Left cardiac atrium (tissue), 4 donors: ENCODE measurements around the gene CRIM1. TPM values are rescaled to one million over a fixed set of nuclear protein-coding genes. Genes with fewer than 3 reads are reported as not detected.

Experiments
- ATAC-seq, 2 donors: fragments of 200-7000 bp; cut with Tn5 transposase; one replicate each; pipeline ENCODE4 v1.9.1; 2020; ENCODE audit warnings: mild to moderate bottlenecking in 2 of 2, moderate library complexity in 2 of 2
- DNase-seq: peaks from one replicate; pipeline ENCODE4 v3.0.0-alpha.2; 2020
- intact Hi-C, 2 donors: fragments of 100-400 bp; cut with DNase I; formaldehyde crosslinking; loops; one replicate each; pipeline versions ENCODE4 v1.14.1 to v1.15.1; 2022 to 2023
- total RNA-seq, 2 donors: library from RNA; stranded (reverse); fragmentation: NEBNext Ultra II Directional; extraction: Animal tissue kit (Norgen Biotek cat#: 25700); gene quantifications; one replicate each; pipeline ENCODE4 v1.2.1, GENCODE V29; 2021
- donor health status: DM: no; HTN: yes; CAD: no.
- donor health status: DM: no; HTN: yes; CAD: no; lungs with severe emphysema.
- donor health status: DM: yes; HTN: yes; CAD: no.
- donor health status: Dilated cardiomyopathy.

CRIM1 gene
- total RNA-seq, 2 donors from 2014 or later = 29.6 to 101 TPM

DNA sequence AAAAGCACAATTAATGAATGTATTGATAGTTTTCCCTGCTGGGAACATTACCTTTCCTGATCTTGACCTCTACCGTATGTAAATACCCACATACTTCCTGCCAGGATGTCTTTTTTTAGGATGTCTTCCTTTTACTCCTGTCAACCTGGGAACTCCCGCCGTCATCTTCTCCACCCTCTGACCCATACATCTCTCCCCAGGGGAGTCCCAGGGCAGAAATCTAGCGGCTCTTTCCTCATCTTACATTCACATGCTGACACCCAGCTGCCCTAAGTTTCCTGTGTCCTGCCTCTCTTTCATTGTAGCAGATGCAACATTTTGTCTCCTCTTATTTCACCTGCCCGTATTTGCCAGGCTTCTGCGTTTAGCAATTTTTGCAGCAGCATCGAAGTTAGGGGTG is 107.8 kb downstream of the CRIM1 start:
- intact Hi-C loops = no loop called here
- DNase-seq = no peak
- no peak for ATAC-seq

DNA sequence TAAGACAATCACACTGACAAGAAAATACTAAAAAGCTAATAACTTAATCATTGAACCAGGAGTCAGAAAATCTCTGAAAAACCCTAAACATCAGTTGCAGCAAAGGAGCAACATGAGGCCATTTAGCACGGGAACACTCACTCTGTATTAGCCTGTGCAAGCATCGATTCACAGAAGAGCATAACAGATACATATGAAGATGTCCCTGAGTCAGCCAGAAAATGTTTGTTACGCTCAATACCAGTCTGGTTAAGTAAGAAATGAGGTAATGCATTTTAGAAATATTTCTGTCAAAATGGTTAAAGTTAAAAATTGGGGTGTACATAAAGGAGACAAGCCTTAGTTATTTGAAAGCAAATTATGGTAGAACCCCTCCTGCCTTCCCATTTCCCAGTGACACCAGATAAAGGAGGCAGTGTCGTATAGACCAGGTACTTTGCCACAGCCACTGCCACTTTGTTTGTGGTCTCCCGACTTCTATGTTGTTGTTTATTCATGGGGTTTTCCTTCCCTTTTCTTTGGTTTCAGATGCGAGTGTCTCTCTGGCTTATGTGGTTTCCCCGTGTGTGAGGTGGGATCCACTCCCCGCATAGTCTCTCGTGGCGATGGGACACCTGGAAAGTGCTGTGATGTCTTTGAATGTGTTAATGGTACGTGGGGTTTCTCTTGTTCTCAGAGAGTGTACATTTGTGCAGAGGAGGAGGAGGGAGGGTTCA is 108.6 kb downstream of the CRIM1 start:
- intact Hi-C loops = no loop called here
- ATAC-seq = no peak
- DNase-seq = no peak

DNA sequence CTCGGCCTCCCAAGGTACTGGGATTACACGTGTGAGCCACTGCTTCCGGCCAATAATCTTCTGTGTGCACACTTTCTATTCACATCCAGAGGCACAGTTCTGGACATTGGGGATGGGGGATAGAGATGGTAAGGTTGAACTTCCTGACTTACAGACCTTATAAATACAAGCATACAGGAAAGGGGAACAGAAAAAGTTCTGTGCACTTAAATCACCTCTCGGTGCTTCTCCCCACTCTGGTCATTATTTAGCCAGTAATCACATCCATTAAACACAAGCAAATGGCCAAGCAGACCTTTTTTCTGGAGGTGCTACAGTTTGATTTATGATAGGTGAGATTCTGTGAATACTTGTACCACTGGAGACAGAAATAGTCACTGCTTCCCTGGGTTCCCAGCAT is 110.6 kb downstream of the CRIM1 start:
- DNase-seq (no peak), ATAC-seq (no peak)
- intact Hi-C loops = no loop called here

DNA sequence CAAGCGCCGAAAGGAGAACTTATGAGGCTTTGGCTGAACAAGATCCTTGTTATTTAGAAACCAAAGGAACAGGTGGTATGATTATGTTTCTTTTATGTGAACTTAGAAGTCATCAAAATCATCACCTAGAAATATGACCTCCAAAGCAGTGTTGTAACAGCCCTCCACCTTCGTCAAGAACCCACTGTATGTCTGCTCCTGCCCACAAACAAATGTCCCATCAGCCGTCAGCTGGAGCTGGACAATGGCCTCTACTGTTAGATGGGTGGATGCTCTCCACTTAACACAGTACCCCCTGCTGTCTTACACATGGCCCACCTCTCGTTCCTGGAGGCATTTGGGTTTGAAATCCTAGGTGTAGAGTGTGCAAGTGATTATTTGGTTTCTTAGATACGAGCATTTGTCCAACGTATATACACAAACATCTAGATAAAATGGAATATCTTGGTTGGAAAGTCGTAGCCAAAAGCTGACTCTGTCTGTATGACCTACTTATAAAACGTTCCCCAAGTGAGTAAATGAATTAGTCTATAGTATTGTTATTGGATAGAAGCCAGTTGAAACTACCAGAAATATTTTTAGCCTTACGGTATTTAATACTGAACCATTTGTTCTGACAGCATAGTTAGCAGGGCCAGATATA is 113.0 kb downstream of the CRIM1 start:
- no peak for DNase-seq
- ATAC-seq = peak in 1 of 2 donors; percentile 44
- intact Hi-C loops = no loop called here

DNA sequence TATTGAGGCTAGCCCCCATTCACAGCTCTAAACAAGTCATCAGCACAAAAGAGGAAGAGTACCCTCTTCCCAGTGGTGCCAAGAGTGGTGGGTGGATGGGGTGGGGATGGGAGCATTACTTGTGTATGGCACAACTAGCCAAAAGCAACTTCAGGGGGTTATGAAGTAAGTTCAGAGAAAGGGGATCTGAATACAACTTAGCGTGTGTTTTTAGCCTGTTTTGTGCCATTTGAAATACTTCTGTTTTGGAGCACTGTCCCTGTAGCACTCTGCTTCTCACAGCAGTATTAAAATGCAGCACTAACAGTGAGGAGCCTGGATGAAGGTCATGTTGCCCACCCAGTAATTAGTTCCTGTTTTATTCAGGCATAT is 113.5 kb downstream of the CRIM1 start:
- intact Hi-C loops = no loop called here
- no peak for ATAC-seq

DNA sequence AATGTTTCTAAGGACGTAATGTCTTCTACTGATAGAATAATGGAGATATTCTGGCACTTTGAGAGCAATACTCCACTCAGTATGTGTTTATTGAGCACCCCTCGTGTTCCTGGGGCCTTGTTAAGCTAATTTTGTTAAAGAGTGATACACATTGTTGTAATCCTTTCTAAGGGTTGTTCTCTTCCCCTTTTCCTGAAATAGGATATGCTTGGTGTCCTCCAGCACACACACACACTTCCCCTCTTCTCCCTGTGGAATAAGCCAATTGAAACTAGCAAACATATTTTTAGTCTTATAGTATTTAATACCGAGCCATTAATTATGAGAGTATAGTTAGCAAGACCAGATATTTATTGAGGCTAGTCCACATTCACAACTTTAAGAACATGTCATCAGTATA is 114.1 kb downstream of the CRIM1 start:
- intact Hi-C loops = no loop called here
- DNase-seq = no peak
- ATAC-seq = no peak

More for the DNA sequence above, 113.5 kb downstream of the CRIM1 start:
- DNase-seq = no peak

DNA sequence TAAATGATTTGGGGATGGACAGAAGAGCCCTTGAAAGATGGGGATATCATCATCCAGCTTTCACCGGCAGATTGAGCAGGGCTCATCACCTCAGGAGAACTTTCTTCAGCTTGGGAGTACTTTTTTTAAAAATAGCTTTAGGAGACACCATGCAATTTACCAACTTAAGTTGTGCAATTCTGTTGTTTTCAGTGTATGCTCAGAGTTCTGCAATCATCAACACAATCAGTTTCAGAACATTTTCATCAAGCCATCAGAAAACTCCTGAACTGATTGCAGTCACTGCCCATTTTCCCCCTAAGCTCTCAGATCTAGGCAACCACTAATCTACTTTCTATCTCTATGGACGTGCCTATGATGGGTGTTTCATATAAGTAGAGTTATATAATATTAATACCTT is 117.7 kb downstream of the CRIM1 start:
- intact Hi-C loops = no loop called here
- DNase-seq (no peak), ATAC-seq (no peak)

DNA sequence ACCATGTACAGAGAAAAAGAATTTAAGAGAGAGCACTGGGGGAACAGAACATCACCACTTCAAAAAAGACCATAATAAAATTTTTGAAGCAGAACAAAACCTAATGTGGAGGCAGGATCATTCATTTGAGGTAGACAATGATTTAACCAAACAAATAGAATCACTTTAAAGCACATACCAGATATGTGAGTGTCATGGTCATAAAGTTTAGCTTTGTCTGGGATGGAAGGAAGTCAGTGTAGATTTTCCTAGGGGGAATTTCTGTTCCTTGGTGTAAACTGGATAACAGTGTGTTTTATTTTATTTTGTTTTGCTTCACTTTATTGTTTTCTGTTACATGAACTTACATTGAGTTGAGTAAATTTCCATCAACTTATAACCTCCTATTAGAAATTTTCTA is 120.8 kb downstream of the CRIM1 start:
- intact Hi-C loops = no loop called here
- ATAC-seq (no peak), DNase-seq (no peak)

DNA sequence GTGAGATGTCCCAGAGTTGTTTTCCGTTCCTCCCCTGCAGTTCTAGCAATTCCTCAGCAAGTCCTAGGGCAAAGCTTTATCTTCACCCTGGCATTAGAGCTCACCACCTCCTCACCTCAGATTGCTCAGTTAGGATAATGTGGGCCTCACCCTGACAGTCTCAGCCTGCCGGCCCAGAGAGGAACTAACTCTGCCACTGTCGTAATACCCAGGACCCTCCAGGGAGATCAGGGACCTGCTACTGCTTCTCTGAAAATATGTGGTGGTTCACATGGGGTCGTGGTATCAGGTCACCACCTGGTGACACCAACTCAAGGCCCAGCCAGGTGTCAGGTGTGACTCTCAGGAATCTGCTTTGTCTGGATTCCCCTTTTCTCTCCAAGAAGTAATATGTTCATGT is 121.7 kb downstream of the CRIM1 start:
- intact Hi-C loops = no loop called here
- DNase-seq (no peak), ATAC-seq (no peak)

DNA sequence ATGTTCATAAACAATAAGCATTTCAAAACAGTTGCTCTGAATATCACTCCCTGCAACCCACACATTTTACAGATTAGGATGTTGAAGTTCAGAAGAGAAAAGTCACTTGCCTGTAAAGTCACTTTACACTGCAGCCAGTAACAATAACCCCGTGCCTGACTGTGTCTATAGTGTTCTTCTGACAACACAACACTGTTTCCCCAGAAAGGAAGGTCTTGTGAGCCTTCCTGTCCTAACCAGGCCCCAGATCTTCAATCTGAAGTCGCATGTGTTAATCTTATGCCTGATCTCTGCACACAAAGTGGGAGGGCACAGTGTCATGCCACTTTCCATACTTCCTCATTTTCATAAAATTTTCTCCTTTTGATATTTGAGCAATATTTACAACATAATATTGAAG is 122.2 kb downstream of the CRIM1 start:
- DNase-seq = no peak
- no peak for ATAC-seq

DNA sequence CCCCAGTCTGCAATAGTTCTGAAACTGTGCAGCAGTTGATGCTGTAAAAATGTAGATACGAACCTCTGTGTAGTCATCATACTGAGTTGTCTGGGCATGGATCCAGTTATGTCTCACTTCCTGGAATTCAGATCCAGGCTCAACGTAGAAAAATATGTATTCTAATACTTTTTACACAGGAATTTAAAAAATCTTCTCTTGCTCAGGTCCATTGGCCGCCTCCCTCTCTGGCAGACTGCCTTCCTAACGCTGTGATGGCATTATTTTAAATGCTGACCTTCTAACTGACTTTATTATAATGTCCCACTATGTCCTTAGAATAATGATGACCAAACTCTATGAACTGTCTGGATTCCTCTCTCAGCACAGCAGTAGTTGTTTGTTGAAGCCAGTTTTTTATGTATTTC is 122.8 kb downstream of the CRIM1 start:
- intact Hi-C loops = no loop called here
- ATAC-seq (peak; percentile 68 to 87), DNase-seq (no peak)

More for the DNA sequence above, 122.2 kb downstream of the CRIM1 start:
- intact Hi-C loops = no loop called here

DNA sequence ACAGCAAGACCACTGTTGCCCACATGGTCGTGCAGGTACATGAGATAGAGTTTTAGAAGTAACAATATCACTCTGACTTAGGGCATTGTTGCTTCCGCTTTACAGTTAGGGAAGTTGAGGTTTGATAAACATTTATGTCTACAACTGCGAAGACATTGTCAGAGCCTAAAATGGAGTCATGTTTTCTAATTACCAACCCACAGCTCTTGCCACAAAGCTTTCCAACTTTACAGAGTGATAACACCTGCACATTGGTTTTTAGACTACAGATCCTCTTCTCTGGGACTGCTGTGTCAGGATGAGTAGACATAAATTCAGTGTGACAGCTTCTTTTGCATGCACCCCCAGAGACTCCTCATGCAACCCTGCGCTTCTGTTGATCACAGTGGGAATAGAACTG is 123.4 kb downstream of the CRIM1 start:
- intact Hi-C loops = no loop called here
- ATAC-seq (no peak), DNase-seq (no peak)

DNA sequence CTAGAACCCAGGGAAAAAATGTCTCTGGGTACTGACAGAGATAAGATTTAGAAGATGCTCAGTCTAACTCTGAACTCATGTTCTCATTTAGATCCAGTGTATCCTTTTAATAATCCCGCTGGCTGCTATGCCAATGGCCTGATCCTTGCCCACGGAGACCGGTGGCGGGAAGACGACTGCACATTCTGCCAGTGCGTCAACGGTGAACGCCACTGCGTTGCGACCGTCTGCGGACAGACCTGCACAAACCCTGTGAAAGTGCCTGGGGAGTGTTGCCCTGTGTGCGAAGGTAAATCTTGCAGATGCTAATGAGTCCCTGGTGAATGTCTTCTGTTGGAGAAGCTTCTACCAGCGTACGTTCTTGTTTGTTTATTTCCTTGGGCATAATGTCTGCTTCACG is 123.8 kb downstream of the CRIM1 start:
- intact Hi-C loops = no loop called here
- no peak for ATAC-seq

DNA sequence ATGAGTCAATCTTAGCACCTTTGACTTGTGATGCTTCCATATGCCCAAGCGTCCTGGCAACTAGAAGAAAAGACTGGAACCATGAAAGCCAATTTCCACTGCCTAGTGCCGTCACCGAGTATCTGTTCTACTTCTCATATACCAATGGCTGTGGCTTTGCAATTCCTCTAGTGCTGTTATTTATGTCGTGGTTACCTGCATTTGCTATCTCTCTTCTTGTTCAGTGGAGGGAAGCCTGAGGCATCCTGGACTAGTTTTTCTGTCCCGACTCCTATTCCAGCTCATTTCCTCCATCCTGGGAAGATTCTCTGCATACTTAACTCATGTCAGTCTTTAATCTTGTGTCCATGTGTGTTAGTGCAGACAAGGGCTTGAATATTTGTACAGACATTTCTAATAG is 124.5 kb downstream of the CRIM1 start:
- no peak for ATAC-seq
- intact Hi-C loops = no loop called here
- DNase-seq = no peak

More for the DNA sequence above, 123.8 kb downstream of the CRIM1 start:
- no peak for DNase-seq

DNA sequence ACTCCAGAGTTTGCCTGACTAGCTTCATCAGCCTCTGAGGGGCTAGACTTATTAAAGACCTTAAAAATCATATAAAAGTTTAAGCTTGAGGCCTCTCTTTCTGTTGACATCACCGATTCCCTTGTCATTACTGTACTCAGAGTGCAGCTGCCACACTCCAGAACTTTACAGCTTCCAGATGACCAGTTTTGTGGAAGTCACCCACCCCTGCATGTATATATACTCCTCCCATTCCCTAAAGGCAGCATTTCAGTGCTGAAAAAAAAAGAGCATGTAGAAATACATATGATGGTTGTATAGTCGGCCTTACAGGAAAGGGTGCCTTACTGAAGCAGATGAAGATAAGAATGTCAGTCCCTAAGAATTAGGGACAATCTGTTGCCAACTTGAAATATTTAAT is 125.1 kb downstream of the CRIM1 start:
- ATAC-seq (no peak), DNase-seq (no peak)
- intact Hi-C loops = no loop called here

DNA sequence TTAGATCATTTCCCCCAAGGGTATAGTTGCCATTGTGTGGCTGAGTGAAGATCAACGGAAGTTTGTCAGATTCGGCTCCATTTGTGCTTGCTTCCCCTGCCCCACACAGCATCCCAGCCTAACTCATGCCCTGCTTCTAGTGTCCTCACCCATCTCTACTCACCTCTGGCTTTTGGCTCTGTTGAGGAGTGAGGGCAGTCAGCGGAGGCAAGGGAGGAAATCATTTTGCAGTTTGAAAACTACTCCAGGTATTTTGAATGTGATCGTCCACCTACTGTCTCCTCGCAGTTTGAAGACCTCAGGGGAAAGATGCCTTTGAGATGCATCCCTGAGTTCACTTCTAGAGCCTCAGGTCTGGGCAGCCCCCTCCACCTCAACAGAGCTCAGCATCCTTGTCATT is 126.1 kb downstream of the CRIM1 start:
- intact Hi-C loops = no loop called here
- DNase-seq (no peak), ATAC-seq (no peak)

DNA sequence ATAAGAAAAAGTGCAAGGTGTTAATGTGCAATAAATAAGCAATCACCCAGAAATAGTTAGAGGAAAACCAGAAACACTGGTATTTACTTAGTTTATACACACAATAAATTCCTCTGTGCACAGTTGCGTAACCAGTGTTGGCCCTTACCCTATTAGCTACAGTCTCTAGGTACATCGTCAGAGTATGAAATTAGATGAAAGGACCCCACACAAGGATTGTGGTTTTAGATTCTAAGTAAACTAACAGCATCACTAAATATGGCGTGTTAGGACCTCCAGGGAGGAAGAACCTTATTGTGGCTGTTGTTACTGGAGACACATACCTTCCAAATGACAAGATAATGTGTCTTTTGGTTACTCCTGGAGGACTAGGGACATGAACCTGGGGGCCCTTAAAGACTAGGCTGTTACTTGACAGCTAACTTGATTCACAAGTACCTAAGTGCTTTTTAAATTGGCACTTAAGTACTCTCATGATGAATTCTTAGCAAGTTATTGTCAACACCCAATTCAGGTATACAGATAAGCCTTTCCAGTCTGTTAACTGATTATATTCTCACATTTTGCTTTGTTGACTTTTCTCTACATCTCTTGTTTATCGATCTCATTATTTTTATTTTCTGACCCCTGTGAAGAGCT is 127.1 kb downstream of the CRIM1 start:
- no peak for ATAC-seq

DNA sequence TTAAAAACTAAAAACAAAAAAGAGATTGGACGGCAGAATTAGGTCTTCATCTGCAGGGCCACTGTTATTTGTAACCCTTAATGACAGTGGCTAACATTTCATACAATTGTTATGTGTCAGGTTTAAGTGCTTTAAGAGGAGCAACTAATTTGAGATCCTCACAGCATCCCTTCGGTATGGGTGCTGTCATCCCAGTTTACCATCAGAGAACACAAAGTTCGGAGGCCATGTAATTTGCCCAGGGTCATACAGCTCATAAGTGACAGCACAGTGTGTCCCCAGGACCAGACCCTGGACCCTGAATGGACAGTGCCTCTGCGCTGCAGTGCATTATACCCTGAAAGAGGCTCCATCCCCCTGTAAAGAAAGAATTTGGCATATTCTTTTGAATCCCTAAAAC is 127.7 kb downstream of the CRIM1 start:
- DNase-seq = no peak
- intact Hi-C loops = no loop called here
- no peak for ATAC-seq

More for the DNA sequence above, 127.1 kb downstream of the CRIM1 start:
- intact Hi-C loops = no loop called here
- DNase-seq = no peak

DNA sequence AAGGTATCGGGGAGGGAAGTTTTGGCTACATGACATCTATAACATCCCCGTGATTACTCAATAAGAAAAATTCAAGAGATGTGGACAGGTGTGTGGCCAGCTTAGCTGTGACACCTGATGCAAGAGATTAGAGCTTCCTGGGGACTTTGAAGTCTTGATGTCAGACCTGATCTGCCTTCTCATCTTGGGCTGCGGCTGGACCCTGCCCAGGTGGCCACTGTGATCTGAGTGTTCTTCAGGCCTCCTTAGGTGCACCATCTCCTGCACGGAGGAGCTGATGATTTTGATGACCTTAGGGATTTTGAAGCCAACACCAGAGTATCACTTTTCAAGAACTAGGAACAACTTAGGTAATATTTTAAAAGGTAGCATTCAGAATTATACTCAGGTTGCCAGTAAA is 128.9 kb downstream of the CRIM1 start:
- DNase-seq = no peak
- intact Hi-C loops = no loop called here
- ATAC-seq = no peak

DNA sequence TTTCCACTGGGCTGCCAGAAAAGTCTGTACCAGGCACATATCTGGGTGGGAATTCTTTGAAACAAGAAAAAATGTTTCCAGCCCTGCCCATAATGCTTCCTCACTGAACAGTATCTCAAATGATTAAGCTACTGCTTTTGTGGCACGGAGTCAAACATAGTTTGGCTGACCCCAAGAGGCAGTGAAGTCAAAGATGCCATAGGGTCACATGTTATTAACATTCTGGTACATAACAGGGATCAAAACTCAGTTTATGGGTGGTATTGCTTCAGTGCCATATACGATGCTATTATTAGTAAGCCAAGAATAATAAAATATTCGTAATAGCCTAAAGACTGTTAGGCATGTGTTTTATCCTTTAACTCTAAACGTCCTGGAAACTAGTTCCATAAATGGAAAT is 129.9 kb downstream of the CRIM1 start:
- intact Hi-C loops = no loop called here
- DNase-seq (peak; percentile 44), ATAC-seq (peak; percentile 73 to 84)
